Stimulated activated CD4-positive, alpha-beta T cell treated with anti-CD3 and anti-CD28 coated beads, Interleukin-4, amount 100 ng/mL, for 24 hours (primary cell): ENCODE data around the gene NDUFAF2.
"Not testable (repeated sequence)": the region's sequence is repeated elsewhere in the genome, so short reads cannot be mapped to it uniquely, and the experiment has no call there.

Source experiments
- DNase-seq: peaks from one replicate; pipeline ENCODE4 v3.0.0-alpha.2; 2020

The NDUFAF2 gene

DNA sequence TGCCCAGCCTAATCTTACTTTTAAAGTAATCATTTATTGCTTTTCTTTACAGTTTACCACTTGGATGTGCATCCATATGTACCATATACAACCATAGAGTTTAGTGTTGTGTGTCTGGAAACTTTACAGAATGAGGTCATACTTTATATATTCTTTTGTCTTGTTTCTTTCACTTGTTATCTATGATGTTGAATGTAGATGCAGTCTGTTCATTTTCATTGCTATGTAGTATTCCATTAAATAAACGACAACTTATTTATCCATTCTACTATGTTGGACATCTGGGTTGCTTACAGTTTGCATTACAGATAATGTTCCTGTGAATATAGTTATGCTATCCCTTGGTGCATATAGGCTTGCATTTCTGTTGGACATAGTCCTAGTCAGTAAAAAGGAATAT lies 238.5 kb downstream of the NDUFAF2 start:
- no peak for DNase-seq

DNA sequence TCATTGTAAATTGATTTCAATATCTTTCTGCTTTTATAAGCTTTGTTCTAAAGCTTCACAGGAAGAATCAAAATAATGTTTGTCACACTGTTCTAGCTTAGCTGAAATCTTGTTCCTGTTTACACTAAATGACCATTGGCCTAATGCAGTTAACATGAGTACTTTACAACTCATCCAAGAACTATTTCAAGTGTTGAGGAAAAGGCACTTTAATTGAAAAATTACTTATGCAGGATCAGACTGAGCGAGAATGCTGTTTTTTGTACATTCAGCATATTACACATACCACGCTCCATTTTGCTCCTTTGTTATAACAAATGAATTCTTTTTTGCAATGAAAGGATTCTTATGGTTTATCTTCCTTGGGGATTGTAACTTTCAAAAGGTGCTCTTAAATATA lies 239.7 kb downstream of the NDUFAF2 start:
- no peak for DNase-seq

DNA sequence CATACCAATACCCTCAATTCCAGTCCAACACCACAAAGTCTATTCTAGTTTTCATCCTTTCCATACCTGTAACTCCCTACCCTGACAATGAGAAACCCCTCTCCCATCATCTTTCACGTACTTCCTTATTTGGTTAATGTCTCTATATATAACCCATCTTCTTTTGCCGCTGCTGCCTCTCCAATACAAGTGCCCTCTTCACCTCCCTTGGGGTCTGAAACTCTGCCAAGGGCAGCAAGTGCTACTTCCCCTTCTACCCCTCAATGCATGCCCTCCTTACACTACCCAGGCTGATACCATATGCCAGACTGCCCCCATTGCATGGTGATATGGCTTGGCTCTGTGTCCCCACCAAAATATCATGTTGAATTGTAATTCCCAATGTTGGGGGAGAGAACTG lies 241.6 kb downstream of the NDUFAF2 start:
- DNase-seq: no peak

DNA sequence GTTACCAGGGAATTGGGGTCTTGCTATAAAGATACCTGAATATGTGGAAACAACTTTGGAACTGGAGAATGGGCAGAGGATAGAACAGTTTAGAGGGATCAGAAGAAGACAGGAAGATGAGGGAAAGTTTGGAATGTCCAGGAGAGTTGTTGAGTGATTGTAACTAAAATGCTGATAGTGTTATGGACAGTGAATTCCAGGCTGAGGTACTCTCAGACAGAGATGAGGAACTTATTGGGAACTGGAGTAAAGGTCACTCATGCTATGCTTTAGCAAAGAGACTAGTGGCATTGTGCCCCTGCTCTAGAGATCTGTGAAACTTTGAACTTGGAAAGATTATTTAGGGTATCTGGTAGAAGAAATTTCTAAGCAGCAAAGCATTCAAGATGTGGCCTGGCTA lies 242.3 kb downstream of the NDUFAF2 start:
- DNase-seq: not testable (repeated sequence)

DNA sequence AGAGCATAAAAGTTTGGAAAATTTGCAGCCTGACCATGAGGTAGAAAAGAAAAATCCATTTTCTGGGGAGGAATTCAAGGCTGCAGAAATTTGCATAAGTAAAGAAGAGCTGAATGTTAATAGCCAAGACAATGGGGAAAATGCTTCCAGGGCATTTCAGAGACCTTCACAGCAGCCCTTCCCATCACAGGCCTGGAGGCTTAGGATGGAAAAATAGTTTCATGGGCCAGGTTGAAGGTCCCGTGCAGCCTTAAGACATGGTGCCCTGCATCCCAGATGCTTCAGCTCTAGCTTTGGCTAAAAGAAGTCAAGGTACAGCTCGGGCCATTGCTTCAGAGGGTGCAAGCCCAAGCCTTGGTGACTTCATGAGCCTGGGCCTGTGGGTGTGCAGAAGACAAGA lies 242.8 kb downstream of the NDUFAF2 start:
- DNase-seq: not testable (repeated sequence)

DNA sequence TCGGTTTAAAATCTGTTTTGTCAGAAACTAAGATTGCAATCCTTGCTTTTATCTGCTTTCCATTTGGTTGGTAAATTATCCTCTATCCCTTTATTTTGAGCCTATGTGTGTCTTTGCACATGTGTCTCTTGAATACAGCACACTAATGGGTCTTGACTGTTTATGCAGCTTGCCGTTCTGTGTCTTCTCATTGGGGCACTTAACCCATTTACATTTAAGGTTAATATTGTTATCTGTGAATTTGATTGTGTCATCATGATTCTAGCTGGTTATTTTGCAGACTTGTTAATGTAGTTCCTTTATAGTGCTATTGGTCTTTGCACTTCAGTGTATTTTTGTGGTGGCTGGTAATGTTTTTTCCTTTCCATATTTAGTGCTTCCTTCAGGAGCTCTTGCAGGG lies 253.6 kb downstream of the NDUFAF2 start:
- no peak for DNase-seq

DNA sequence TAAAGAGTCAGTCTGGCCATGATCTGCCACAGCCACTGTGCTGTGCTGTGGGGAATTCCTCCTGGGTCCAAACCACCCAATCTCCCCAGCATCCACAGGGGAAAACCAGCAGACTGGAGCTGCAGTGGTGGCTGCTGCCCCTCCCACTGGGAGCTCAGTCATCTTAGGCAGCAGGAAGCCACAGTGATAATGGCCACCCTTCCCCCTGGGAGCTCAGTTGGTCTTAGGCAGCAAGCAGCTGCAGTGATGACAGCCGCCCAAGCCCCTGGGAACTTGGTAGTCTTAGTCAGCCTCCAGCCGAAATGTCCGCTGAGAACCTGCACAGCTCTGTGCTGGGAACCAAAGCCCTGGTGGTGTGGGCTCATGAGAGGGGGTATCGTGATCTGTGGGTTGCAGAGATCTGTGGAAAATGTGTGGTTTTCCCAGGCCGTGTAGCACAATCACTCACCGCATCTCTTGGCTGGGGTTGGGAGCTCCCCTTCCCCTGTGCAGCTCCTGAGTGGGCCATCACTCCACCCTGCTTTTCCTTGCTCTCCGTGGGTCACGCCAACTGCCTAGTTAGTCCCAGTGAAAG lies 255.7 kb downstream of the NDUFAF2 start:
- no peak for DNase-seq

DNA sequence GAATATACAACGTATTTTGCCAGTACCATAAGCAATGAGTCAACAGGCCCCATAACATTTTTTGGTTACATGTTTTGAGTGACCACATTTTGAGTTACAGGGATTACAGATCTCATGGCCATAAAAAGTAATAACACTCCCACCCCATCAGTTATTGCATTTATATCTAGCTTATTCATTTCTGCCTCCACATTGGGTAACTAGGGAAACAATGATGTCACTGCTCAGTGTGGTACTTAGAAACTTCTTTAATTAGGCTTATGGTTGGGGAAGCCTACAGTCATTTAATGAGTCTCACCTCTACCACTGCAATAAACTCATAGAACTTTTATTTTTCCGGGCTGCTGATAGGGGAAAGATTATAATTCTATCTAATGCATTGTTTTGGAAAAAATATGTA lies 257.2 kb downstream of the NDUFAF2 start:
- no peak for DNase-seq
